HG03342 (cell line): Measurements from ENCODE around the gene CEP120.
A peak's percentile ranks its signal among the peaks of the same experiment; 100 is the strongest.
"Not testable (repeated sequence)": the region's sequence is repeated elsewhere in the genome, so short reads cannot be mapped to it uniquely, and the experiment has no call there.

Experiments
- ATAC-seq: cut with Tn5 transposase; IDR thresholded peaks from one replicate; pipeline ENCODE4 v1.9.1; 2021; ENCODE audit warnings: mild to moderate bottlenecking, moderate library complexity; ENCODE audit not compliant: unreplicated experiment

Gene CEP120

DNA sequence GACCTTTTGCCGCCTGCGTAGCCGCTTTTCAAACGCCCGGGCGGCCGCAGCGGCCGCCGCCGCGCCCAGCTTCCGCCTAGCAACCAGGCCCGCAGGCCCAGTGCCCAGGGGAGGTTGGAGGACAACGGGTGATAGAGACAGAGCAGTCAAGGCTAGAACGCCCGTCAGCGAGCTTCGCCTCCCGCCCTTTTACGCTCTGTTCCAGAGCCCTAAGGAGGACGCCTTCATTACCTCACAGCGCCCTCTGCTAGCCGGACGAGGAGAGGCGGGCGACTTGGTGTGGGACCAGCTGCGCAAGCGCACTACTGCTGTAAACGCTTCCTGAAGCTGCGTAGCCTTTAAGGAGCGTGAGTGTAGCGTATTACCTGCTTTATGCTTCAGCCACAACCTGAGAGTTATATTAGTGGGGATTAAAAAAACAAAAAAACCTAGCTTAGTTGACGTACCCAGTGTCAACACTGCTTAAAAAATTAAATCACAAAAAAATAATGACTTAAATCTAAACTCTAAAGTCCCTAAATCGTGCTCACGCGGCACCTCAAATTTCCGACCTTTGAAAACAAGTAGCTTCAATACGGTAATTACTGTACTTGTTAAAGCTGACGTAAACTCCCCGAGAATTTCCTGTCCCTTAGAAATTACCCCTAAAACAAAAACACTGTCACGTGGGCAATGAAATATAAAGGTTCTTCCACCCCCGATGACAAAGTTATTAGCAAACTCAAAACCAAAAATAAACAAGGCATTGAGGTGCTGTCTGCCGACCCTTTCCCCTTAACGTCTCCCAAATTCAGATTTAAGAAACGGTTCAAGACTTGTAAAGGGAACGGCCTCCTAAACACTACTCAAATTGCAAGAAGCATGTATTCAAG, at the start of gene CEP120:
TSS of gene CEP120 (minus strand) at position 126 of the 872 bp plus-strand sequence. CDS start 405 bp downstream, outside the sequence.
- ATAC-seq = peak; percentile 98

DNA sequence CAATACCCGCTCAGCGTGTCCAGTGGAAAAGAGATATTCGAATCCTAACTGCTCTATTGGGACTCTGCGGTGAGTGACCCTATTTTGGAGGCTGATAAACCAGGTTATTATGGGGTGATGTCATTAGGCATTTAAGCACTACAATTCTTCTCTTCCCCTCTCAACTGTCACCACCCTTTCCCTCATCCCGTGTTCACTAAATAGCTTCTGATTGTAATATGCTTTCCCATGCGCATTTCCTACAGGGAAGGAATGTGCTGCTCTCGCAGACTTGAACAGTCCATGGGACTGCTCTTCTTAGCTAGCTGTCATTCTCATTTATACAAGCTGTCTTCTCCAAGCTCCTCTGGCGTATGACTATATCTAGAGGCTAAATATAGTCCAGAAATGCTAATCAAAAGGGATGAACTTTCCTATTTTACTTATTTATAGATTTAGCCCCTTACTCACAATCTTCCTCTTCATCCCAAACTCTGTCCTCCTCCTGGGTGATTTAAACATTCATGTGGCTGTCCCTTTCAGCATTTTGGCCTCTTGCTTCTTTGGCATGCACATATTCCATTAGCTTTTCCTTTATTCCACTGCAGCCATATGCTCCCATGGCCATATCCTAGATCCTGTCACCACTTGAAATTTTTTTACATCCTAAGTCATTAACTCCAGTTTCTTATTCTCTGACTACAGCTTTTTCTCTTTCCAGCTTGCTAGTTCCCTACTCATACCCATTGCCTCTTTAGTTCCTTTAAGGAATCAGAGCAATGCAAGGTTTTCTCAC, 49.1 kb upstream of the CEP120 start:
- ATAC-seq = no peak

DNA sequence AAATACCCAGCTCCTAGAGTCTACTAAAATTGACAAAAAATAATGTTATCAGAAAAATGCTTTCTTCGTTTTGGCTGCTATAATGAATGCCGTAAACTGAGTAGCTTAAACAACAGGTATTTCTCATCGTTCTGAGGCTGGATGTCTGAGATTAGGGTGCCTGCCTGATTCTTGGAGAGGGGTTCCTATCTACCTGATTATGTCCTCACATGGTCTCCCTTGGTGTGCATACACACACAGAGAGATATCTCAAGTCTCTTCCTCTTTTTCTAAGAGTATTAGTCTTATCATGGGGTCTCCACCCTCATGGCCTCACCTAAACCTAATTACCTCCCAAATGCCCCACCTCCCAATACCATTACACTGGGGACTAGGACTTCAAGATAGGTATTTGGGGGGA, 48.2 kb upstream of the CEP120 start:
- no peak for ATAC-seq

DNA sequence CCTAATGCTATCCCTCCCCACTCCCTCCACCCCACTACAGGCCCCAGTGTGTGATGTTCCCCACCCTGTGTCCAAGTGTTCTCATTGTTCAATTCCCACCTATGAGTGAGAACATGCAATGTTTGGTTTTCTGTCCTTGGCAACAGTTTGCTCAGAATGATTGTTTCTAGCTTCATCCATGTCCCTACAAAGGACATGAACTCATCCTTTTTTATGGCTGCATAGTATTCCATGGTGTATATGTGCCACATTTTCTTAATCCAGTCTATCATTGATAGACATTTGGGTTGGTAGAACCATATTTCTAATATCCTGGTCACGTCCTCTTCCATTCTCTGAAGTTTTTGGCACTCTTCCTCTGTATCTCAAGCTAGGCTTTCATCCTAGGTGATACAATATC, 43.6 kb upstream of the CEP120 start:
- ATAC-seq = not testable (repeated sequence)

DNA sequence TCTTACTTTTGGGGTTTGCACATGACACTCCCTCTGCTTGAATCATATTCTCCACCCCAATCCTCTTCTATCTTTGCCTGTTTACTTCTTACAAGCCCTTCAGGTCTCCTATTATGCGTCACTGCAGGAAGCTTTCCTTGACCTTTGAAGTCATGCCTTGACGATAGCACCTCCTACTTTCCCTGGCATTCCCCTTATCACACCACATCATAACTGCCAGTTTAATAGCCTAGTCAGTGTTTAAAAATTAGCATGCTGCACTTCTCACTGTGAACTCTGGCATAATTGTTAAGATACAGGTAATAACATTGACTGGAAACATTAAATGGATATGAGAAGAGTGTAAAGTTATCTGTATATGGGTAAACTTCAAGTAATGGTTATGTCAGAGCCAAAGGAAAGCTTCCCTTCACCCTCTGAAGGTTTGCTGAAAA, 37.1 kb upstream of the CEP120 start:
- ATAC-seq = no peak

DNA sequence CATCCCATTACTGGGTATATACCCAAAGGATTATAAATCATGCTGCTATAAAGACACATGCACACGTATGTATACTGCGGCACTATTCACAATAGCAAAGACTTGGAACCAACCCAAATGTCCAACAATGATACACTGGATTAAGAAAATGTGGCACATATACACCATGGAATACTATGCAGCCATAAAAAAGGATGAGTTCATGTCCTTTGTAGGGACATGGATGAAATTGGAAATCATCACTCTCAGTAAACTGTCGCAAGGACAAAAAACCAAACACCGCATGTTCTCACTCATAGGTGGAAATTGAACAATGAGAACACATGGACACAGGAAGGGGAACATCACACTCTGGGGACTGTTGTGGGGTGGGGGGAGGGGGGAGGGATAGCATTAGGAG, 35.8 kb upstream of the CEP120 start:
- not testable (repeated sequence) for ATAC-seq

DNA sequence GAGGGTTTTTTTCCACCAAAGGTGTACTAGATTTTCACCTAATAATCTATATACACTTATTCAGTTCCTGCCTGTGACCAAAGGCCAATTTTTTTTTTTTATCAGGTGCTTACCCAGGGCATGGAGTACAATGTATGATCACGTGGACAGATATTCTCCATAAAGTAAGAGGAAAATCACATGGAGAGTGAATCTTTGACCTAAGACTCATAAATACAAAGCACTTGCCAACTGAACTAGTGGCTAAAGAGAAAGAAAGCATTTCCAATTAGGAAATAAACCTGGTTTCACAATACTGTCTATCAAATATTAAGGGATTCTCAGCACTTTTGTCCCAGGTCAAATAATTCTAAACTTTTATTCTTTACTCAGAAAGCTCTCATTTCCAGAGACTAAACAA, 33.0 kb upstream of the CEP120 start:
- no peak for ATAC-seq

DNA sequence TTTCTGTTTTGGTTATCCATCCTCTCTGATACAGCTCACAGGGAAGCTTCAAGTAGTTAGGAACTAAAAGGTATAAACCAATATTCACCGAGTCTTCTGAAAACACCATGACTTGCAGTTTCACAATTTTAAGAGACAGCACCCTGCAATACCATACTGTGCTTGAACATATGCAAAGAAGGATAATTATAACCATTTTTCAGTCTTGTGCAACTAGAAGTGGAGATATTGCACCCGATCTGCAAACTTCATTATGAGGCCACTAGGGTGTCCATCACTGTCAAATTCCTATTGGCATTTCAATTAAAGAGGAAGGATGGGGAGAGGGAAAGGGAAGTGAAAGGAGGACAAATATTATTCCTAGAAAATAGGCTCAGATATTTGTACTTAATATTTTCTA, 32.4 kb upstream of the CEP120 start:
- ATAC-seq = peak; percentile 88

DNA sequence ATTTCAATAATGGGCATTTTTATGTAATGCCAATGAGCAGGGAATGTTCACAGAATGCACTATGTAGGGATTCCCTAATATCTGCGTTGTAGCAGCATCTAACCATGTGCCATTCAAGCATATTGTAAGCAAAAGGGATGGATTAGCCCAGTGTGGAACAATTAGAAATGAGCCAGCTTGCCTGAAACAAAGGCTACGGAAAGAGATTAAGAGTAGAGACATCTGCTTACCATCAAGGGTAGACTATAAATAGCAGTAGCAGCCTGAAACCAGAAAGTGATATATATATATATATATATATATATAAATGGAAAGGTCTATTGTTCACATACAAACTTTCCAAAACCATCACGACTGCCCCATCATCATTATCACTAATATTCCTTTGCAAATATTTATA, 31.9 kb upstream of the CEP120 start:
- peak; percentile 52 for ATAC-seq

DNA sequence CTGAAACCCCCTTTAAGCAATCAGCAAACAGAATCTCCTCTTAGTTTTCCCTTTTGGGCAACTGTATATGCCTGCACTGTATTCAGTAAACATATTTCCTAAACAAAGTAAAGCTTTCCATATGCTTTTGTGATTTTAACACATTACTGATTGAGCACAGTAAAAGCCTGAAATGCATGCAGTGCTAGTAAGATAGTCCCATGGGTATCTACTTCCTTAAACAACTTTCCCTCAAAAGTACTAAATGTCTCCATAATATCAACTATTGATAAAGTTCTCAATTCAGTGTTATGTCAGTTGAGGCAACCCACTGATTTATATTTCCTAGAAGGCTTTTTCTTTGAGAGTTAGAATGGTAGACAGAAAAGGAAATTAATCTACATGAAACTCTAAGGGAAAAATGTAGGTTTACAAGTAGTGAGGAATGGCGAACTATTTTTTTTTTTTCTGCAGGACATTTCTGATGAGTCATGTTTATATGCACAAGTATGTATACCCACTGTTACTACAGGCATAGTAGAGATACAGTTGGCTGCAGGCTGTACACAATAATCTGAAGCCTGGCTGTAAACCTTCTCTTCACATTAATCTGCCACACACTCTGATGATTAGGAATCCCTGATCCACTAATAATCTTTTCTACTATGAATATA, 31.2 kb upstream of the CEP120 start:
- ATAC-seq = no peak

DNA sequence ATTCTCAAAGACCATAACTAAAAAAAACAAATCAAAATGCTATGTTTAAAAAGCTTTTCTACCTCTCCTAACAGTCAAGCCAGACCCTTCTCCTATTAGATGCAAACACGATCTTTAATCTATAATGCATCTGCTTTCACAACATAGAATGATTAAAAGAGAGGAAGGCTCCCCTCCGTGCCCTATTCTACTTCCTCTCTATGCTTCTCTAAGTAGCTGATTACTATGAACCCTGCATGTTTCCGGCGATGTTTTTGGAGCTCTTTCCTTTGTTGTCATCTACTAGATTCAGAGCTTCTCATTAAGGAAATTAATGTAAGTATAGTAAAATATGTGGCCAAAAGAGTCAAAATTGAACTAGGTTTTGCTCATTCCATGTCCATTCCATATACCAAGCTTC, 29.2 kb upstream of the CEP120 start:
- no peak for ATAC-seq

DNA sequence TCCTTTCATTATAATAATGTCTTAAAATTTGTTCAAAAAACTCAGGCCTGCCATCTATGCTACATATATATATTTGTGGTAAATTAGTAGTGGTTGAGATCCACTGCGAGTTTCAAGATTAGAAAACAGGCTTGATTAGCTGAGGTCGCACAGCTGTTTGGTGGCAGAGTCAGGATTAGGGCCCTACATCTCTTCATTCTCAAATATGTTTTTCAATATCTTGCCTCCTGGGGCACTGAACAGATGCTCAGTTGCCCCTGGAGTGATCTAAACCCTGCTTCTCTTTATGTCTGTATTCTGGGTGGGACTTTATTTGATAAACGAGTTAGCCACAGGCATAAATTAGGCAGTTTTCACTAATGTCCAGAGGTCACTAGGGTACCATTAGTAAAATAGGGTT, 27.8 kb upstream of the CEP120 start:
- no peak for ATAC-seq

DNA sequence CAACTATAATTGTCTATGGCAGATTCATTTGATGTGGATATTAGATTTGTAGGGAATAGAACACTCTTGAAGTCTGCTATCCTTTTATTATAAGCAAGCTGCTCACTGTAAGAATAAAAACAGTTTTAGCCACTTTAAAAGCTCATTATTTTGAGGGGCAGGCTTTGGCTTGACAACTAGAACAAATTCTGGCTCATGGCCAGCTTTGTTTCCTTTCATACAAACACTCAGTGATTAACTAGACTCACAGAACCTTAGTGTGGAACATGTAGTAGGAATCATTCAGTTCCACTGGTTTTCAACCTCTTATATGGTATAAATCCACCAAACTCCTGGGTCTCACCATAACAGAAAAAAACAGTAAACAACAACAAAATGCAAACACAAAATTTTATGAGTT, 27.4 kb upstream of the CEP120 start:
- no peak for ATAC-seq

DNA sequence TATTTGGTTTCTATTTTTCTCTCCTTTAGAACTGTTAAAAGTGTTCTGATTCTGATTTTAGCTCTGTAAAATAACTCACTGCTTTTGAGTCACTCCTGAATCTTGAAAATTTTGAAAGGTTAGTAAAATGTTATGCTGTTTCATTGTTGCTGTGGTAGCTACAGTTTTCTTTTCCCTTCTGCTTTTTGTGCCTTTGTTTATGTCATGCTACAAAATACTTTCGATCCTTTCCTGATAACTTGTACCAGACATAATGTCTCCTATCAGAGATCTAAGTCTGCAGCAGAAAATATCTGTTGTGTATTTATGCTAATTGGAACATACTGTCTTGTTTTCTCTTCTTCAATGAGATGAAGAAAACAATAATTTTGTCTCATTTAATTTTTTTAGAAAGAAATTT, 26.9 kb upstream of the CEP120 start:
- ATAC-seq = no peak

DNA sequence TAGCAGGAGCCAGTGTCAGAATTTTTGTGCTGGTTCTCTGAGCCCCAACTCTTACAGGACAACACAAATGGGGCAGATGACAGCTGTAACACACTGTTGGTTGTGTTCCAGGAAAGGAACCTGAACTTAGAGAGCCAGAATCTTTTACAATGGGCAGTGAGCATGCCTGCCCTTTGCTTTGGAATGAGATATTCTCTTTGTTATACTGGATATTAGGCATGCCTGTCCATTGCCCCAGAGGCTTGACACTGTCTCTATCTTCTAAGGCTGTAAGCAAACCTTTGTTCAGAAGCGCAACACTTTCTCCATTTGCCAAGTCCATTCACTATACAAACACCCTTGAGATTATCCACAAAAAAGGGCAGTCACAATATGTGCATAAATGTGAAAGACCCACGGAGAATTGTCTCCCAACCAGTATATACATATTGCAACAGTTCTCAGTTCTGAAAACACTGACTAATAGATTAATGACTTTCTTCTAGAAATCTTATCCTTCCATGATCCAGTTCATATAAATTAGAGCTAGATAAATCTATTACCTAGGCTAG, 26.3 kb upstream of the CEP120 start:
- no peak for ATAC-seq

DNA sequence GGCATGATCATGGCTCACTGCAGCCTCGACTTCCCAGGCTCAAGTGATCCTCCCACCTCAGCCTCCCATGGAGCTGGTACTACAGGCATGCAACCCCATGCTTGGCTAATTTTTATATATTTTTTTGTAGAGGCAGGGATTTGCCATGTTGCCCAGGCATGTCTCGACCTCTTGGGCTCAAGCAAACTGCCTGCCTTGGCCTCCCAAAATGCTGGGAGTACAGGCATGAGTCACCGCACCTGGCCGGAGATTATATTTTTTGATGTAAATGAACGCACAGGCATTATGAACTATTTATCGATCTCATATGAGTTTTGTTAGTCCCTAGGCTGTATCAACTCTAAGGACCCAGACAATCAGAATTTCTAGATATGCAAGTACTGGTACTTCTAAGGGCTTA, 25.5 kb upstream of the CEP120 start:
- ATAC-seq = no peak

DNA sequence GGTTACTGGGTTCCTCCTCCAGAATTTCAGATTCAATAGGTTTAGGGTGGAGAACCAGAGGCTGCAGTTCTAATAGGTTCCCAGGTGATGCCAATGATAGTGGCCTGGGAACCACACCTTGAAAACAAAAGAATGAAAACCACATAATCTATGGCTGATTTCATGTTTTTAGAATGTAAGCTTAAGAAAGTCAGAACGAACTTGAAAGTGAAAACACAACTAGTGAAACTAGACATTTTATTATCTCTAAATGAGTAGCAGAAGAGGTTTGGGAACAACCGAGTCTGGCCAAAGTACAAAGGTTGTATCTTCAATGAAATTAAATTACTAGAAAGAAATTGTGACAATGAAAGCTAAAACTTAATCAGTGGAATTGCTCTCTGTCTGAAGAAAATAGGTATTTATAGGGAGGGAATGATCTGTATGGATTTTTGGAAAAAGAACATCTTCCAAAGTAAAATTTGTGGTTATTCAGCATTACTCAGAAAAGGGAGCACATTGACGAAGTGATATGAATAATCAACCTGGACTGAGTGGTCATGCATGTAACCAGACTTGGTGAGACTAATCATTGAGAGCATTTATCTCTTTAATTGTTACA, 24.9 kb upstream of the CEP120 start:
- peak; percentile 88 for ATAC-seq

DNA sequence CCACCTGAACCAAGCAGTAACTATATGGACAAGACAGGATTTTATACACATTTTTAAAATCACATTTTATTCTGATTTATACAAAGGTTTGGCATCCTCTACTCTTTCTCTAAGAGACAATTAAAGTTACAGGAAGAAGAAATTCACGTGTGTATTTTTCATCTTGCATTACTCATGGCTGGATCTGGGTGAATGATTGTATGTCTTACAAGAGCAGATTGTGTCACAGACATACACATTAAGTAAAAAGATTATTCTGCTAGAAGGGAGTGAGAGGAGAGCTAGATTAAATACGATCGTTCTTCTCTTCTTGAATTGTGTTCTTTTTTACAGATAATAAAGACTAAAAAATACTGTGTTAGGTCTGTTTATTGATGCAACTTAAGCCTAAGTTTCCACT, 20.8 kb upstream of the CEP120 start:
- no peak for ATAC-seq

DNA sequence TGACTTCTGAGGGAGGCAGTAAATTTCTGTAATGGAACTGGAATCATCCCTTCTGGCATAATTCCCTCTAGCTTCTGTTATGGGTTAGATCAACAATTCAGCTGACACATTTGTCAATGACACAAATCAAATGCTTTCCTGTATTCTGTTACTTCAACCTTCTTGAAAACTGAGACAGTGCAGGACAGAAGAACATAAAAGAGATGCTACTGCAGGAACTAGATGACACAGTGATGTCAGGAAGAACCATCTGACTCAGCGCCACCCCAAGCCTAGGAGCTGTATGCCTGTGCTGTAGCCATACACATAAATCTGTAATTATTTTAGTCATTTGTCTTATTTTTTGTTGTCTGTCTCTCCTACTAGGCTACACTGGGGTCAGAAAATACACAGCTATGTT, 18.2 kb upstream of the CEP120 start:
- peak; percentile 54 for ATAC-seq

DNA sequence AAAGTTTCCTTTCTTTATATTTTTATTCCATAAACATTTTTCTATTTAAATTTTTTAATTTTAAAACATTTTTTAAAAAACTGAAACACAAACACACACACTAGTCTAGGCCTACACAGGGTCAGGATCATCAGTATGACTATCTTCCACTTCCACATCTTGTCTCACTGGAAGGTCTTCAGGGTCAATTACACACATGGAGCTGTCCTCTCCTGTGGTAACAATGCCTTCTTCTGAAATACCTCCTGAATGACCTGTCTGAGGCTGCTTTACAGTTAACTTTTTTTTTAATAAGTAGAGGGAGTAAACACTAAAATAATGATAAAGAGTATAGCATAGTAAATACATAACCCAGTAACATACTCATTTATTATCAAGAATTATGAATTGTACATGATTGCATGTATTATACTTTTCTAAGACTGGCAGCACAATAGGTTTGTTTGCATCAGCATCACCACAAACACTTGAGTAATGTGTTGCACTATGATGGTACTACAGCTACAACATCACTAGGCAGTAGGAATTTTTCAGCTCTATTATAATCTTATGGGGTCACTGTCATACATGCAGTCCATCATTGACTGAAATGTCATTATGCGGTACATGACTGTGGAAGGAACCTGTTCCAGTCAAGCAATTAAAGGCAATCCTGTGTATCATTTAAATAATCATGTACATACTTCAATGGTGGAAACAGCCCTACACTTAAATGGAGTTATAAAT, 17.4 kb upstream of the CEP120 start:
- ATAC-seq = no peak
